ENCODE data around the gene TARDBP. TPM values are rescaled to one million over a fixed set of nuclear protein-coding genes. Genes with fewer than 3 reads are reported as not detected.

Gene TARDBP
- total and polyA plus RNA-seq, 2 donors from 2014 or later: 103 to 140 TPM

GRCh38 chr1:10980094-10980577 lies 32.3 kb upstream of the TARDBP start:
- intact Hi-C loops (cut with DNase I): no loop called here
- Histone ChIP-seq H3K4me3 (ENCODE audit: low read length in 3 of 3) (peak overlapping the region in 1 of 3 donors; percentile 40), H3K9ac (ENCODE audit: low read length in 3 of 3) (peak overlapping the region in 1 of 3 donors; percentile 12), H3K27me3 (ENCODE audit: control insufficient read depth, insufficient read depth, low read length) (no peaks in the 10 kb centered on the region), H3K9me3 (ENCODE audit: control insufficient read depth in 2 of 3, insufficient read depth in 1 of 3, low read length in 3 of 3) (no peaks in the 10 kb centered on the region), H3K4me1 (ENCODE audit: control insufficient read depth in 2 of 3, insufficient read depth in 2 of 3, low read depth in 1 of 3, low read length in 3 of 3) (peaks cover 0 to 8% (median 0%) of the 10 kb centered on the region in 3 donors), H3K36me3 (ENCODE audit: control insufficient read depth in 2 of 3, insufficient read depth in 3 of 3, low read length in 3 of 3) (no peaks in the 10 kb centered on the region), H3K27ac (ENCODE audit: low read depth in 2 of 2, low read length in 2 of 2) (no peak overlapping the region)
- peak; percentile 76 to 89 (median 84) for DNase-seq
- TF ChIP-seq CTCF (IDR thresholded peaks at IDR 0.05; ENCODE audit: borderline replicate concordance, extremely low read depth, insufficient read depth): peak; percentile 24
- peak; percentile 13 for FAIRE-seq

- no peaks in the 10 kb centered on the region for H3K36me3 ChIP-seq (ENCODE audit: control insufficient read depth in 2 of 3, insufficient read depth in 3 of 3, low read length in 3 of 3)
- intact Hi-C loops (cut with DNase I): no loop called here
- H3K4me3 ChIP-seq (ENCODE audit: low read length in 3 of 3): no peak overlapping the region
- no peaks in the 10 kb centered on the region for H3K27me3 ChIP-seq (ENCODE audit: control insufficient read depth, insufficient read depth, low read length)
- H3K27ac ChIP-seq (ENCODE audit: low read depth in 2 of 2, low read length in 2 of 2): no peak overlapping the region
- DNase-seq (no peak), FAIRE-seq (no peak)
- TF ChIP-seq CTCF (IDR thresholded peaks at IDR 0.05; ENCODE audit: borderline replicate concordance, extremely low read depth, insufficient read depth): no peak
- H3K4me1 ChIP-seq (ENCODE audit: control insufficient read depth in 2 of 3, insufficient read depth in 2 of 3, low read depth in 1 of 3, low read length in 3 of 3): peaks cover 0 to 6% (median 0%) of the 10 kb centered on the region in 3 donors
- H3K9ac ChIP-seq (ENCODE audit: low read length in 3 of 3): peak overlapping the region in 1 of 3 donors; percentile 12
- no peaks in the 10 kb centered on the region for H3K9me3 ChIP-seq (ENCODE audit: control insufficient read depth in 2 of 3, insufficient read depth in 1 of 3, low read length in 3 of 3)
Observed at GRCh38 chr1:10980841-10981727, 31.4 kb upstream of the TARDBP start.

GRCh38 chr1:10986525-10986890 lies 25.9 kb upstream of the TARDBP start:
- H3K27ac ChIP-seq (ENCODE audit: low read depth in 2 of 2, low read length in 2 of 2): no peak overlapping the region
- no peak for TF ChIP-seq CTCF (IDR thresholded peaks at IDR 0.05; ENCODE audit: borderline replicate concordance, extremely low read depth, insufficient read depth)
- intact Hi-C loops (cut with DNase I): no loop called here
- no peak overlapping the region for H3K4me3 ChIP-seq (ENCODE audit: low read length in 3 of 3)
- no peaks in the 10 kb centered on the region for H3K4me1 ChIP-seq (ENCODE audit: control insufficient read depth in 2 of 3, insufficient read depth in 2 of 3, low read depth in 1 of 3, low read length in 3 of 3)
- H3K9me3 ChIP-seq (ENCODE audit: control insufficient read depth in 2 of 3, insufficient read depth in 1 of 3, low read length in 3 of 3): no peaks in the 10 kb centered on the region
- no peak overlapping the region for H3K9ac ChIP-seq (ENCODE audit: low read length in 3 of 3)
- FAIRE-seq: no peak
- H3K27me3 ChIP-seq (ENCODE audit: control insufficient read depth, insufficient read depth, low read length): no peaks in the 10 kb centered on the region
- H3K36me3 ChIP-seq (ENCODE audit: control insufficient read depth in 2 of 3, insufficient read depth in 3 of 3, low read length in 3 of 3): no peaks in the 10 kb centered on the region
- no peak for DNase-seq

All from kidney (tissue), 14 donors.